Mesenchymal stem cell (in vitro differentiated cells and primary cell): ENCODE measurements around the gene HS3ST1.

Experiments
- DNase-seq: peaks from one replicate; pipeline ENCODE4 v3.0.0-alpha.2; 2013
- H2AFZ ChIP-seq: one replicate; pipeline ENCODE4 v1.6.1; 2013; ENCODE audit warnings: low read depth, mild to moderate bottlenecking, control low read depth, inconsistent platforms, low read length, moderate library complexity
- H2AK5ac ChIP-seq: 2 replicates; pipeline ENCODE4 v1.6.1; 2013; ENCODE audit warnings: low read length, moderate library complexity, mild to moderate bottlenecking, inconsistent platforms; ENCODE audit not compliant: severe bottlenecking
- H2BK120ac ChIP-seq: one replicate; pipeline ENCODE4 v1.6.1; 2013; ENCODE audit warnings: low read depth, mild to moderate bottlenecking, inconsistent platforms, low read length, moderate library complexity
- H2BK12ac ChIP-seq, 2 experiments: one replicate each; pipeline ENCODE4 v1.6.1; 2013; ENCODE audit warnings: inconsistent platforms in 2 of 2, low read length in 2 of 2, mild to moderate bottlenecking in 2 of 2, moderate library complexity in 2 of 2, control low read depth in 1 of 2
- H2BK15ac ChIP-seq: one replicate; pipeline ENCODE4 v1.6.1; 2013; ENCODE audit warnings: mild to moderate bottlenecking, low read depth, inconsistent platforms; ENCODE audit not compliant: poor library complexity, severe bottlenecking
- H2BK5ac ChIP-seq: 2 replicates; pipeline ENCODE4 v1.6.1; 2013; ENCODE audit warnings: low read depth, mild to moderate bottlenecking, low read length, control low read depth, inconsistent platforms; ENCODE audit not compliant: poor library complexity, severe bottlenecking
- H3K14ac ChIP-seq, 2 experiments: one replicate each; pipeline ENCODE4 v1.6.1; 2013; ENCODE audit warnings: inconsistent platforms in 2 of 2, low read length in 2 of 2, control low read depth in 1 of 2, mild to moderate bottlenecking in 1 of 2, moderate library complexity in 1 of 2
- H3K18ac ChIP-seq, 2 experiments: one replicate each; pipeline ENCODE4 v1.6.1; 2013; ENCODE audit warnings: inconsistent platforms in 2 of 2, low read length in 2 of 2, control low read depth in 1 of 2, low read depth in 1 of 2, mild to moderate bottlenecking in 1 of 2
- H3K23ac ChIP-seq, 2 experiments: one replicate each; pipeline ENCODE4 v1.6.1; 2013; ENCODE audit warnings: inconsistent platforms in 2 of 2, low read length in 2 of 2, mild to moderate bottlenecking in 2 of 2, moderate library complexity in 2 of 2, control low read depth in 1 of 2
- H3K27ac ChIP-seq: 2 replicates; pipeline ENCODE4 v1.5.1; 2013; ENCODE audit warnings: mild to moderate bottlenecking, moderate library complexity, low read length, control low read depth, inconsistent platforms; ENCODE audit not compliant: poor library complexity, severe bottlenecking
- H3K27me3 ChIP-seq, 2 experiments: 2 replicates each; pipeline versions ENCODE4 v1.6.1 to v1.7.0; 2013; ENCODE audit warnings: low read length in 2 of 2, mild to moderate bottlenecking in 2 of 2, moderate library complexity in 2 of 2, control low read depth in 1 of 2, inconsistent platforms in 1 of 2; ENCODE audit not compliant: control insufficient read depth in 1 of 2, insufficient read depth in 1 of 2
- H3K36me3 ChIP-seq, 2 experiments: 2 replicates each; pipeline versions ENCODE4 v1.6.1 to v1.7.0; 2013; ENCODE audit warnings: low read length in 2 of 2, control low read depth in 1 of 2, inconsistent platforms in 1 of 2, low read depth in 1 of 2, mild to moderate bottlenecking in 1 of 2; ENCODE audit not compliant: insufficient read depth in 2 of 2, control insufficient read depth in 1 of 2
- H3K4ac ChIP-seq, 2 experiments: one replicate each; pipeline ENCODE4 v1.6.1; 2013; ENCODE audit warnings: inconsistent platforms in 2 of 2, low read length in 2 of 2, mild to moderate bottlenecking in 2 of 2, moderate library complexity in 2 of 2, control low read depth in 1 of 2, low read depth in 1 of 2
- H3K4me1 ChIP-seq: 2 replicates; pipeline ENCODE4 v1.6.1; 2013; ENCODE audit warnings: low read depth, low read length, control low read depth; ENCODE audit not compliant: control insufficient read depth, insufficient read depth
- H3K4me2 ChIP-seq: 2 replicates; pipeline ENCODE4 v1.6.1; 2013; ENCODE audit warnings: low read length, mild to moderate bottlenecking, inconsistent platforms; ENCODE audit not compliant: poor library complexity, severe bottlenecking
- H3K4me3 ChIP-seq, 2 experiments: 2 replicates each; pipeline versions ENCODE4 v1.5.1 to v1.7.0; 2013; ENCODE audit warnings: low read length in 2 of 2, mild to moderate bottlenecking in 2 of 2, control low read depth in 1 of 2, low read depth in 1 of 2; ENCODE audit not compliant: insufficient read depth in 1 of 2
- H3K79me1 ChIP-seq: replicated peaks from 2 replicates; pipeline ENCODE4 v1.6.1; 2013; ENCODE audit warnings: mild to moderate bottlenecking, control low read depth, low read length, inconsistent platforms; ENCODE audit not compliant: poor library complexity, severe bottlenecking
- H3K9ac ChIP-seq: 2 replicates; pipeline ENCODE4 v1.7.0; 2013; ENCODE audit warnings: mild to moderate bottlenecking, low read length, moderate library complexity
- H3K9me3 ChIP-seq: 2 replicates; pipeline ENCODE4 v1.7.0; 2013; ENCODE audit warnings: mild to moderate bottlenecking, low read length; ENCODE audit not compliant: control insufficient read depth
- H4K8ac ChIP-seq: one replicate; pipeline ENCODE4 v1.6.1; 2013; ENCODE audit warnings: inconsistent platforms, mild to moderate bottlenecking, low read length, moderate library complexity
- H4K91ac ChIP-seq: one replicate; pipeline ENCODE4 v1.6.1; 2013; ENCODE audit warnings: mild to moderate bottlenecking, low read length, inconsistent platforms
- WGBS: methylation state at CpG from one replicate; pipeline ENCODE4 v1.1.7; 2013; ENCODE audit warnings: mixed read lengths; 5-methylcytosine and 5-hydroxymethylcytosine counted together

Gene HS3ST1

GRCh38 chr4:11399461-11399971 is 29.2 kb downstream of the HS3ST1 start:
- 97% methylated on average over 42 of the region's 42 CpGs for WGBS
- H2AK5ac ChIP-seq, result no peak overlapping the region
- no peaks in the 10 kb centered on the region for H3K27me3 ChIP-seq
- H3K4me2 ChIP-seq, result no peak overlapping the region
- H3K18ac ChIP-seq, result no peak overlapping the region
- no peak overlapping the region for H4K8ac ChIP-seq
- no peak overlapping the region for H3K4ac ChIP-seq
- no peaks in the 10 kb centered on the region for H3K9me3 ChIP-seq
- no peaks in the 10 kb centered on the region for H3K4me1 ChIP-seq
- no peak overlapping the region for H3K27ac ChIP-seq
- H3K4me3 ChIP-seq, result no peak overlapping the region
- DNase-seq, result no peak
- peaks cover 0 to 10% of the 10 kb centered on the region in 2 experiments for H3K36me3 ChIP-seq
- H2BK5ac ChIP-seq, result no peak overlapping the region
- no peak overlapping the region for H3K23ac ChIP-seq
- H3K79me1 ChIP-seq, result no peaks in the 10 kb centered on the region
- no peak overlapping the region for H3K9ac ChIP-seq
- no peak overlapping the region for H2BK15ac ChIP-seq
- no peak overlapping the region for H2BK12ac ChIP-seq
- no peak overlapping the region for H2AFZ ChIP-seq
- peak overlapping the region in 1 of 2 experiments; percentile 41 for H3K14ac ChIP-seq
- H4K91ac ChIP-seq, result no peak overlapping the region
- H2BK120ac ChIP-seq, result no peak overlapping the region

- Histone ChIP-seq H3K4me1 (no peaks in the 10 kb centered on the region), H3K27me3 (peaks cover 0 to 3% of the 10 kb centered on the region in 2 experiments), H3K18ac (no peak overlapping the region), H3K9ac (no peak overlapping the region), H2BK12ac (no peak overlapping the region), H2BK5ac (no peak overlapping the region), H3K36me3 (peaks cover 0 to 10% of the 10 kb centered on the region in 2 experiments), H3K23ac (no peak overlapping the region), H2AFZ (no peak overlapping the region), H3K9me3 (no peaks in the 10 kb centered on the region), H4K8ac (no peak overlapping the region), H2BK120ac (no peak overlapping the region), H3K4me2 (no peak overlapping the region), H4K91ac (no peak overlapping the region), H3K4me3 (no peak overlapping the region), H2AK5ac (no peak overlapping the region), H2BK15ac (no peak overlapping the region), H3K4ac (no peak overlapping the region), H3K79me1 (no peaks in the 10 kb centered on the region), H3K14ac (no peak overlapping the region), H3K27ac (no peak overlapping the region)
- 86% methylated on average over 3 of the region's 5 CpGs for WGBS
- no peak for DNase-seq
Observed at GRCh38 chr4:11397819-11398610, 30.7 kb downstream of the HS3ST1 start.

DNA sequence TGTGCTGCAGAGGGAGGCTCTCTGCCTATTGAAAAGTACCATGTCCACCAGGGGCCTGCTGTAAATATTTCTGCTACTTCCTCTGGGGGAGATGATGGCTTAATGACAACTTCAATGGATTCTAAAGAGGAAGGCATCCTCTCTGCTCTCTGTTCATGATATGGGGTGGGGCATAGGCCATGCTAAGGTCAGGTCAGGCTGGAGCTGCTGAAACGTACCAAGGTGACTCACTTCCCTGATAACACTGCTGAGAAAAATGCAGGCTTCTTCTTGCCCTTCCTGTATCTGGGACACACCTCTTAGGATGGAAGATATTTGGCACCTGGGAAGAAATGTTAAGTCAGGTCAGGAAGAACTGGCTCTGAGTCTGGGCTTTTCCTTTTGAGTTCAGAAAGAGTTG is 31.5 kb downstream of the HS3ST1 start:
- Histone ChIP-seq H2BK5ac (no peak overlapping the region), H3K14ac (no peak overlapping the region), H3K18ac (no peak overlapping the region), H3K36me3 (peaks cover 0 to 10% of the 10 kb centered on the region in 2 experiments), H3K9ac (no peak overlapping the region), H3K23ac (no peak overlapping the region), H4K91ac (no peak overlapping the region), H3K27ac (no peak overlapping the region), H2AFZ (no peak overlapping the region), H2AK5ac (no peak overlapping the region), H2BK15ac (no peak overlapping the region), H3K9me3 (peaks cover 3% of the 10 kb centered on the region), H4K8ac (no peak overlapping the region), H3K4ac (no peak overlapping the region), H3K4me2 (no peak overlapping the region), H2BK12ac (no peak overlapping the region), H3K27me3 (peaks cover 0 to 3% of the 10 kb centered on the region in 2 experiments), H2BK120ac (no peak overlapping the region), H3K79me1 (no peaks in the 10 kb centered on the region), H3K4me3 (no peak overlapping the region), H3K4me1 (no peaks in the 10 kb centered on the region)
- no peak for DNase-seq
- WGBS, result 0% methylated on average over 1 of the region's 1 CpG

DNA sequence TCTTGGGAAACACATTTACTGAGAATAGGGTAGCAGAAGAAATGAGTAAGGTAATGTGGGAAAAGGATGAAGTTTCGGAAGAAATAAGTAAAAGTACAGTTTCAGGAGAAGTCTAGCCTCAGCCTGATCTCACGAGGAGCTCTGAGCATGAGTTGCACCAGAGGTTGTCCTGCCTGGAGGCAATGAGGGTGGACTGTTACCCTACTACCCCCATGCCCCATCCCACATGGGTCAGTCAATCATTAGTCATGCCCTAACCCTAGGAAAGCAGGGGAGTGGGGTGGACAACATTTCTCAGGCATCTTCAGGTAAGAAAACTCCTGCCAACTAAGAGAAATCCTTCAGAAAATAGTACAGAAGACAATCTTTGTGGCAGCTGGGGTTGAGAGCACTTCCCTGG is 35.1 kb downstream of the HS3ST1 start:
- no peak overlapping the region for H2BK5ac ChIP-seq
- no peak overlapping the region for H2AK5ac ChIP-seq
- H2AFZ ChIP-seq, result no peak overlapping the region
- H3K27ac ChIP-seq, result no peak overlapping the region
- no peaks in the 10 kb centered on the region for H3K4me1 ChIP-seq
- H3K18ac ChIP-seq, result no peak overlapping the region
- no peak overlapping the region for H2BK12ac ChIP-seq
- H3K79me1 ChIP-seq, result no peaks in the 10 kb centered on the region
- no peak overlapping the region for H3K4ac ChIP-seq
- H3K9me3 ChIP-seq, result peaks cover 6% of the 10 kb centered on the region
- H3K14ac ChIP-seq, result no peak overlapping the region
- no peak overlapping the region for H3K9ac ChIP-seq
- H3K4me3 ChIP-seq, result no peak overlapping the region
- no peaks in the 10 kb centered on the region for H3K36me3 ChIP-seq
- no peak overlapping the region for H4K8ac ChIP-seq
- 92% methylated on average over 2 of the region's 2 CpGs for WGBS
- H3K4me2 ChIP-seq, result no peak overlapping the region
- DNase-seq, result no peak
- H2BK15ac ChIP-seq, result no peak overlapping the region
- H2BK120ac ChIP-seq, result no peak overlapping the region
- no peak overlapping the region for H4K91ac ChIP-seq
- H3K23ac ChIP-seq, result no peak overlapping the region
- peaks cover 0 to 3% of the 10 kb centered on the region in 2 experiments for H3K27me3 ChIP-seq
